ENCODE data around the gene GGCX.
A peak's percentile ranks its signal among the peaks of the same experiment; 100 is the strongest.

The GGCX gene

DNA sequence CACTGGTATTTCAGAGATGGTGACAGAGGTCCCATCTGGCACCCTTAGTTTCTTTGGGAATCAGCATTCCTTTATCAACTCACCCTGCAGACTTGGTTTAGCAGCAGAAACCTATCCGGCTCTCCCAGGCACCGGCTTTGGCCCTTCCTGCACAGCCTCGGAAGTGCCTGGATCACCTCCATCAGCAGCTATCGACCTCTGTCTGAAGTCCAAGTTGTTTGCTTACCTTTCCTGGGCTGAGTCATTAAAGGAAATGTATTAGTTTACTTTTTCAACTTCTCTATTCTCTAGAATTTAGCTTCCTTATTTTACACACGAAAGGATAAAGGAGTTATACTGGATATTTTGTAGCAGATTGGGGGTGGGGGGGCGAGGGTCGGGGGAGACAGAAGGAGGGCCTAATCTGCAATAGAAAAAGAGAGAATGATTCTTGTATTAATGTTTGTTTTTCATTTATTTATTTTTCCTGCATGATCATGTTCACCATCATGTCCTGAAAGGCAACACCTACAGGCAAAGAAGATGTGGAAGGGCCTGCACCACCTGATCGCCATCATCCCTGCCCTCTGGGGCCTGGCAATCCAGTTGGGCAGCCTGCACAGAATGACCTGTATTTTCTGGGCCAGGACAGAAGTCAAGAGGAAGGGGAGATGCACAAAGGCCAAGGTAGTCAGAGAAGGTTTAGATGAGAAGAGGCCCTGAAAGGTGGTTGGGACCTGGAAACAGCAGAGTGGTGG, 44.5 kb downstream of the GGCX start:
- no peak for DNase-seq (ENCODE audit: low read depth, low spot score)

DNA sequence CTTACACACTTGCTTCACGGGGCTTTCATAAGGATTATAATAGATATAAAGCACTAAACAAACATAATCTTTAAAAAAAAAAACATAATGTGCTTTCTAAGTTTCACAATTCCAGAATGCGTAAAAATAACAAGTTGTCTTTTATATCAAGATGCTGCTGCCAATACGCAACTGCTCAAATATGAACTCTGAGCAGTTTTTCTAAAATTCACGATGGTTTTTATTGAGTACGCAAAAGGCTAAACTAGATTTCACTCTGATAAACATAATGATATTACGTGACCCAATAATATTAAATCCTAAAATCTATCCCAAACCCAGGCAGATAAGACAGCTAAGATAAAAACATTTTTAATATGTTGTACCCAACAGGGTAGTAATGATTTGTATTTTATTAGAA, 47.0 kb downstream of the GGCX start:
- no peak for DNase-seq (ENCODE audit: low read depth, low spot score)

DNA sequence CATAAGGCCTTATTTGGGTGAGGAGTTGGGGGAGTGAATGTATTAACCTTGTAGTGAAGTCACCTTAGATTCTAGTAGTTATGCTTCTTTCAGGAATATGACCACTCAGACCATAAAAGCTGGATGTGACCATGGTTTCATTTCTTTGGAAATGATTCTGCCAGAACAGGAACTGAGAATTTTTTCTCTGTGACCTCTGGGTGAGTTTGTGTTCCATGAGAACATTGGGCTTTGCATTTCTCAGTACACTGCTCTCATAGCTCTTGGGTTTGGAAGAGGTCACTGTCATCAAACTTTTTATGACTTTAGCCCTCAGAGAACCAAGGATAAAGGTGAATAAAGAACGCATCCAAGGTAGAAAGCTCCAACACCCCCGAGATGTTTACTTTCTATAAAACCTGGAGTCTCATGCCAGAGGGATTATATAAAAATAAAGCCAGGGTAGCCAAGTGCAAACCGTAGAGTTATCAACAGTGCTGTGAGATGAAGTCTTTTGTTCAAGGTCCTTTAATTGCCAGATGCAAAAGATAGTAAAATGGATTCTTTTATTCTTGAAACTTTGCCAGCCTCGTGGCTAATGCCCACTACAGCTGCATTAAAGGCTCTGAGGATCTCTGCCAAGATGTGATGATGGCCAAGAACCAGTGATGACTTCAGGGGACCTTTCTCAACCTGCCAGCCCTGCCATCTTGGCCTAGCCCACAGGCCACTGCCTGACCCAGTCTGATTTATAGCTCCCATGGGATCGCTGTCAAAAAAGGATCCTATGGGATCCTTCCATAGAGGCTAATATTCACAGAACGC, 50.1 kb downstream of the GGCX start:
- DNase-seq (ENCODE audit: low read depth, low spot score) = no peak

DNA sequence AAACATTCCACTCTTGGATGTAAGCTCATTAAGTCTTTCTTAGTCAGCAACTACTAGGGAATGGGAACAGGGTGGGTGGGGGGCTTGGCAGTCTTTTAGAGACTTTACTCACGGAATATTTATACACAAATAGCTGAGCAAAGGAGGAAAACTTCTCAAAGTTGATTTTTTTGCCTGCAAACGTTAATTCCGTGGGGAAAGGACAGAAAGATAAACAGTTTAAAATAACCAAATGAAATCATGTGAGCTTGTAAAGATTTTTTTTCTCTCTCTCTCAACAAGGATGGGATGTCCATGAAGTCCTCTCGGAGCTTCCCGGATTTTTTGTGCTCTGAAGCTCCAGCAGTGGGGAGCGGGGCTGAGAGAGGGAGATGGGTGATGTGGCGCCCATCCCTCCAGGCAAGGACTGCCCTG, 54.5 kb downstream of the GGCX start:
- DNase-seq (ENCODE audit: low read depth, low spot score) = no peak

DNA sequence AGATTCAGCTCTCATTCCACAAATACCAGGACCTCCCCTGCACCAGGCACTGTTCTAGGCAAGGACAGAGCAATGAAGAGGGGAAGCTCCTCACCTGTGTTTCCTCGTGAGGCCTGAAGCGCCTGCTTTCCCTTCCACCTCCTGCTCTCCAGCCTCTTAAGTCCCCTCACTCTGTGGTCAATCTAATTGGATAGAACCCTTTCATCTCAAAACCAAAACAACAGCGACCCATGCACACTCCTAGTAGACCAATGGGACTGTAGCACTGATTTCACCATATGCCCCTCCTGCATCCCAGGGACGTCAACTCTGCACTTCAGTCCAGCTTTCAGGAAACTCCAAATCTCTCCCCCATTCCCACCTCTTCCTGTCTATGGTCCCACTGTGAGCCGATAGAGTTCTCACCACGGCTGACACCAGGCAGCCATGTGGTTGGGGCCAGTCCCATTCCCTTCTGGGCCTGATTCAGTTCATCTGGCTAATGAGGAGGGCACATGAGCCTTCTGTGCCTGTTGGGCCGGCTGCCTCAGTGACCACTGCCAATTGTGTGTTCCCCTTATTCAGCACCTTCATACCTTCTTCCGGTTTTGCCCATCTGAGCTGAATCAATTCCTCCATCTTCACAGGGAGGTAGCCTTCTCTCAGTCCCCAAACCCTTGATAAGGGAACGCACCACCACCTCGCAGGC, 55.6 kb downstream of the GGCX start:
- no peak for DNase-seq (ENCODE audit: low read depth, low spot score)

DNA sequence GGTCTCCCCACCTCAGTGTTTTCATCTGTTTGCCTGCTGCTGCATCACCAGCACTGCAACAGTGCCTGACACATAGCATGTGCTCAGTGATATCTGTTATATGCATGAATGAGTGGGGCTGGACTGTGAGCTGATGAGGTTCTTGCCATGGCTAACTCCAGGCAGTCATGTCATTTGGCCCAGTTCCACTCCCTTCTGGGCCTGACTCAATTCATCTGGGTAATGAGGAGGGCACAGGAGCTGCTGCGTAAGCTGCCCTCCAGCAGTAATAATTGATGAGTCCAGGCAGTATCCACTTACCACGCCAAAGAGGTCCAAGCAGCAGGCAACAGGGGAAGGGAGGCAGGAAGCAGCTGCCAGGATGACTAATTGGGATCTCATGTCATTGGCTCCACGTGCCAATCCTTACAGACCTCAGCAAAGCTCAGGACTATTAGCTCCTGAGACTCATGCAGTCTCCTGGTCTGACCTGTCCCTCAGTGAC, 56.5 kb downstream of the GGCX start:
- peak; percentile 51 for DNase-seq (ENCODE audit: low read depth, low spot score)

DNA sequence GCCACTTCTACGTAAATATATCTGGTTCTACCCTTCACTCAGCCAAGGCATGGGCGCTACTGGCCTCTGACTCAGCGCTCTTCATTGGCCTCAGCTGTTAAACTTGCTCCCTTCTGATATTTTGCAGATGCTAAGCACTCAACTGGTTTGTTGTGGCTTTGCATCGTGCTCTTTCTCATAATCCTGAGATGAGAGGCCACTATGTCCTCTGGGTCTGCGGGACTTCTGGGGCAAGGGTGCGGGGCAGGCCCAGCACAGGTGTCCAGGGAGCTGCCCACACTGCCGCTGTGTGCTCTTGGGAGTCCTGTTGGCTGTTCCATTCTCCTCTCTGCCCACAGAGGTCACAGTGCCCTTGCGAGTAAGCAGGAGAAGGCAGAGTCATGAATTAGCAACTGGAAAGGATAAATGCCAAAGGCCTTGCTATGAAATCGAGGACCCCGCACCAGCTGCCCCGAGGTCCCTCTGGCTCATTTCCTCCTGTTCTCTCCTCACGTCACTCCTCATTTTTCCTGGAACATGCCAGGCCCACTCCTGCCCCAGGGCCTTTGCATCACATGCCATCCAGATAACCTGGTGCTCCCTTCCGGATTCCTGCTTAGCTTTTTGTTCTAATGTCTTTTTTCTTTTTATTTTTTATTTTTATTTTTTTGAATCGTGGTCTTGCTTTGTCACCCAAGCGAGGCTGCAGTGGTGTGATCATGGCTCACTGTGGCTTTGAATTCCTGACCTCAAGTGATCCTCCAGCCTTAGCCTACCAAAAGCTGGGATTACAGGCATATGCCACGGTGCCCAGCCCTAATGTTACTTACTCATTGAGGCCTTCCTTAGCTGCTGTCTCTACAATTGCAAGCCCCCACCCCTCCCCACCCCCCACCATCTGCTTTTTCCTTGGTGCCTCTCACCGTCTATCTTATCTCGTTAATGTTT, 57.2 kb downstream of the GGCX start:
- DNase-seq (ENCODE audit: low read depth, low spot score) = no peak

DNA sequence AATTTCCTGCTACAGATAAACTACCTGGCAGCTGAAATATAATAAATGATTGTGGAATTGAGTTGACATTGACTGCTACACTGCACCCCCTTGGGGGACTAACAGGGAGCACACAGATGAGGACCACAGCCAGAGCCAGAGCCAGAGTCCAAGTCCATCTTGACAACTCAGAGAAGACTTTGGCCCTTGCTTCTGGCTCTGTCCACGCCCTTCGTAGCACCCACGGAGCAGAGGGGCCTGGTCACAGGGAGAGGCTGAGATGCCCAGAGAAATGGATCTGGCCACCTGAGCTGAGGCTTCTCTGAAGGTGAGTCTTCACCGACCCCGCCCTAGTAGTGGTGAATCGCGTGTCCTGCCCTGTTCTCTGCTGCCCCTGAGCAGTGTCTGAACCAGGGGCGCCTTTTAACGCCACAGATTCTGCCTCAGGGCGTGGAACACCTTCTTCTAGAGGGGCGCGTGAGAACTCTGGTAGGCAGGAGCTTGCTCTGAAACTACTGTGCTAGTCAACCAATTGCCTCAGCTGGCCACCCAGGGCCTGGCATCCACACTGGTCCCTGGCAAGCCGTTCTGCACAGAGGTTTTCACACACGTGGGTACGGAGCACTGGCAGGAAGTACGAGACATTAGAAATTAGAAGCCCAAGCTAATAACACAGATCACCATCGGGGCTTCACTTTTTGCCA, 58.0 kb downstream of the GGCX start:
- DNase-seq (ENCODE audit: low read depth, low spot score) = no peak

DNA sequence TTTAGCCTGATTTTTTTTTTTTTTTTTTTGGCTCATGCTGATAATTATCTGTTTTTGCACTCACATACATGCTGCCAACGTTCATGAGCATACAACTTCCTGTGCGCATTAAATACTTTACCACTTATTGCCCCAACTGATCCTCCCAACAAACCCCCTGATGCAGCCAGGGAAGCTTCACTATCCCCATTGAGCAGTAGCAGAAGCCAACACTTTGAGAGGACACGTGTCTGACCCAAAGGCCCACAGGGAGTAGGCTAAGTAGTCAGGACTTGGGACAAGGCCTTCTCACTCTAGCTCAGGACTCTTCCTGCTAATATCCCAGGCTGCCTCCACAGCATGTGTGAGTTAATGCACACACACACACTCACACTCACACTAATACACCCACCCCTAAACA, 58.6 kb downstream of the GGCX start:
- no peak for DNase-seq (ENCODE audit: low read depth, low spot score)

DNA sequence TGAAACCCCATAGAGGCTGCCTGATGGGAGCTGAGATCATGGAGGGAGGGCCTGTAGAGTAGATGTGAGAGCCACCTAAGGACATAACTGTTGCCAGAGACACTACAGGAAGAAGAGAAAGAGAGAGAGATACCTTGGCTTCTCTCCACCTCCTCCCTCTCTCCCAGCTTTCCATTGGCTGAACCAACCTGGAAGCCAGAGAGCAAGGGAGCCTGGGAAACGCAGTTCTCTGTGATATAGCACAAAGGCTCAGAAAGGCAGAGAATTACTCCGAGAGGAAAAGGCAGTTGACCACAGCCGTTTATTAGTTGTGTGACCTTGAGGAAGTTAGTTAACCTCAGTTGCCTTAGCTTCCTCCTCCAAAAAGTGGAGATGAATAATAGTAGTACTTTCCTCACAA, 60.0 kb downstream of the GGCX start:
- no peak for DNase-seq (ENCODE audit: low read depth, low spot score)

DNA sequence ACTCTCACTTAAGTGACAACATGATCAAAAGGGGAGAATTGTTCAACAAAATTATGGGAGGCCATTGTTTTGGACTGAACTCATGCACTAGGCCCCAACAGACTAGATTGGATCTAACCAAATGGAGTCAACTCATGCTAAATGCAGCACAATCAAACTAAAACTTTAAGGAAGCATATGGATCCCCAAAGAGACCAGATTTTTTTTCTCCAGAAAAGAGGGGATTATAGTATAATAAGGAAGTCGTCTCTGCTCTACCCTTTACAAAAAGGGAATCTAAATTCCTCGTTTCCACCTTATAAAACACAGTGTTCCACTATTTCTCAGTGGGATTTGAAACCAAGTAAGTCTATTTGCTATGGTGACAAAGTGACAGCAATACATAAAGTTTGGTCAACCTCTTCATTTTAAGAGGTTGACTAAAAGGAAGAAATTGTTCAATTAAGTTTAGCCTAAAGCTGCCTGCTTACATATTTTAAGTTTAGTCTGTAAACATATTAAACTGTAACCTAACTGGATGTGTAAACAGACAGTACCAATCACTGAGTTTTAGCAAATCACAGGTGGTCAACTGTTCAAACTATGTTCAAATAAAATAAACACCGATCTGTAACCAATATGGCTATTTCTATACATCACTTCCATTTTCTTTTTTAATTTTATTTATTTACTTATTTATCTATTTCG, 63.2 kb downstream of the GGCX start:
- DNase-seq (ENCODE audit: low read depth, low spot score) = no peak

DNA sequence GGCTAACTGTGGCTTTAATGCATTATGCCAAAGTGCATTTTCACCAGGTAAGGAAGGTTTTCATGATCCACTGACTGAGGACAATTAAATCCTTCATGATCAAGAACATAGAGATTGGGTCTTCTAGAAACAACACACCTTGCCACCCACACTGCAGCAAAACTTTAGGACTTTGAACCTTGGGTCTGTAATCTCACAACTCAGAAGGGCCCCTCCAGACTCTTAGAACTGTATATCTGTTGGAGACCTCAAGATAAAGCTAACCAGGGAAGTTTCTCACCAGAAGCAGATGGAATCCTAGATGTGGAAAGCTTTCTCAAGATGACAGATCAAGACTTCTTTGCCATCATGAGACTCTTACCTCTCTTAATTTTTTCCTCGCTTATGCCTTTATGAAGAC, 64.9 kb downstream of the GGCX start:
- DNase-seq (ENCODE audit: low read depth, low spot score) = no peak
